ENCODE data around the gene ADAMTSL5. TPM values are rescaled to one million over a fixed set of nuclear protein-coding genes. Genes with fewer than 3 reads are reported as not detected.
A peak's percentile ranks its signal among the peaks of the same experiment; 100 is the strongest.

Gene ADAMTSL5
- total RNA-seq, 4 donors from 2014 or later = 2.6 to 3.7 (median 2.7) TPM; not detected in 1

DNA sequence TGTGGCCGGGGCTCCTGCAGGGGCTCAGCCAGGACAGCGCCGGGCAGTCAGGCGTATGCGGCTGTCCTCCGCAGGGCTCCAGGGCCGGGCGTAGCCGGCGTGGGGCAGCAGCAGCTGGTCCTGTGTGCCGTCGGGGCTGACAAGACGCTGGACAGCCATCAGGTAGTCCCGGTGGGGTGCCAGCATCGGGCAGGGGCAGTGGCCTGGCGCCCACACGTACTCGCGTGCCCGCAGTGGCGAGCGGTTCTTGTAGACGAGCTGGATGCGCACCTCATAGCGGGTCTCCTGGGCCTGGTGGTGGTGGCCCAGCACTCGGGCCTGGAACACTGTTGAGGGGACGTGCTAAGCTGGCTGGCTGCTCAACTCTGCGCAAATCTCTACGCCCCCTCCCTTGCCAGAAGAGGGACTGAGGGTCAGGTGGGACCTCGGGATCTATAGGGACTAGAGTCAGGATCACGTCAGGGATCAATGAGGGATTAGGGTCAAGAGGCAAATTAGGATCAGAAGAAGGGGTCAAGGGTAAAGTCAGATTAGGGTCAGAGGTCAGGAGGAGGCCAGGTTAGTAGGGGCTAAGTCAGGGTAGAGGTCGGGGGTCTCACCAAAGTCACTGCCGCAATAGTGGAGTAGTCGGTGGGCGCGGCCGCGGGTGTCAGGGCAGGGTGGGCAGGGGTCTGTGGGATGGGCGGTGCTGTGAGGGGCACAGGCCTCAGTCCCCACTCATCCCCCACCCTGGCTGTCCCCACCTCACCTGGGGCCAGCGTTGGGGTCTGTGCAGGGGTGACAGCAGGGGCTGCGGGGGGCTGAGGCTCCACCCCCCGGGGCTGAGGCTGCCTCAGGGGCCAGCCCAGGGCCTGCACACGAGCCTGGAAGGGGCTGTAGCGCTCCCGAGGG, 6.6 kb downstream of the ADAMTSL5 start:
- H3K36me3 ChIP-seq = no peaks in the 10 kb centered on the region
- TF ChIP-seq EP300 (IDR thresholded peaks at IDR 0.05; ENCODE audit: low read depth) = no peak
- no peak for TF ChIP-seq POLR2A (IDR thresholded peaks at IDR 0.05)
- intact Hi-C loops (cut with DNase I; ENCODE audit: low total_unique reads) = no loop called here
- no peak overlapping the region for H3K27ac ChIP-seq
- H3K4me3 ChIP-seq = no peak overlapping the region
- no peaks in the 10 kb centered on the region for H3K9me3 ChIP-seq
- no peak for DNase-seq
- peaks cover 55% of the 10 kb centered on the region for H3K27me3 ChIP-seq
- in situ Hi-C loops (cut with MboI; ENCODE audit: low pct_ligation_motif_present in 1 of 4, low pct_unique_long_range_greater_than_20kb in 1 of 4, low sequenced_read_pairs in 3 of 4) = no loop called here
- 80 to 86% methylated on average over 1 to 45 of the region's 45 CpGs for WGBS, 2 donors (ENCODE audit: low coverage in 1 of 2)
- peaks cover 0 to 17% (median 9%) of the 10 kb centered on the region in 4 donors for H3K4me1 ChIP-seq

DNA sequence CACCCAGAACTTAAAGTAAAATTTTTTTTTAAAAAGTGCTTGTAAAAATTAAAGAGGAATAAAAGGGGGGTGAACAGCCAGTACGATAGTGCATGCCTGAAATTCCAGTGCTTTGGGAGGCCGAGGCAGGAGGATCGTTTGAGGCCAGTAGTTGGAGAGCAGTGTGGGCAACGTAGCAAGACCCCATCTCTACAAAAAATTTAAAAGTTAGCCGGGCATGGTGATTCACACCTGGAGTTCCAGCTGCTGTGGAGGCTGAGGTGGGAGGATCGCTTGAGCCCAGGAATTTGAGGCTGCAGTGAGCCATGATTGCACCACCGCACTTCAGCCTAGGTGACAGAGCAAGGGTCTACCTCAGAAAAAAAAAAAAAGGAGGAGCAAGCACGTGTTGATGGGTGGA, 7.8 kb downstream of the ADAMTSL5 start:
- Histone ChIP-seq H3K4me3 (no peak overlapping the region), H3K27ac (no peak overlapping the region), H3K36me3 (no peaks in the 10 kb centered on the region), H3K27me3 (peaks cover 49% of the 10 kb centered on the region), H3K4me1 (peaks cover 0 to 17% (median 9%) of the 10 kb centered on the region in 4 donors), H3K9me3 (no peaks in the 10 kb centered on the region)
- intact Hi-C loops (cut with DNase I; ENCODE audit: low total_unique reads) (no loop called here), in situ Hi-C loops (cut with MboI; ENCODE audit: low pct_ligation_motif_present in 1 of 4, low pct_unique_long_range_greater_than_20kb in 1 of 4, low sequenced_read_pairs in 3 of 4) (no loop called here)
- DNase-seq = no peak
- 62 to 64% methylated on average over 7 to 8 of the region's 8 CpGs for WGBS, 2 donors (ENCODE audit: low coverage in 1 of 2)
- TF ChIP-seq EP300 (IDR thresholded peaks at IDR 0.05; ENCODE audit: low read depth) (no peak), POLR2AphosphoS5 (IDR thresholded peaks at IDR 0.05) (no peak), POLR2A (IDR thresholded peaks at IDR 0.05) (no peak)
- TF ChIP-seq, protein P1, sequence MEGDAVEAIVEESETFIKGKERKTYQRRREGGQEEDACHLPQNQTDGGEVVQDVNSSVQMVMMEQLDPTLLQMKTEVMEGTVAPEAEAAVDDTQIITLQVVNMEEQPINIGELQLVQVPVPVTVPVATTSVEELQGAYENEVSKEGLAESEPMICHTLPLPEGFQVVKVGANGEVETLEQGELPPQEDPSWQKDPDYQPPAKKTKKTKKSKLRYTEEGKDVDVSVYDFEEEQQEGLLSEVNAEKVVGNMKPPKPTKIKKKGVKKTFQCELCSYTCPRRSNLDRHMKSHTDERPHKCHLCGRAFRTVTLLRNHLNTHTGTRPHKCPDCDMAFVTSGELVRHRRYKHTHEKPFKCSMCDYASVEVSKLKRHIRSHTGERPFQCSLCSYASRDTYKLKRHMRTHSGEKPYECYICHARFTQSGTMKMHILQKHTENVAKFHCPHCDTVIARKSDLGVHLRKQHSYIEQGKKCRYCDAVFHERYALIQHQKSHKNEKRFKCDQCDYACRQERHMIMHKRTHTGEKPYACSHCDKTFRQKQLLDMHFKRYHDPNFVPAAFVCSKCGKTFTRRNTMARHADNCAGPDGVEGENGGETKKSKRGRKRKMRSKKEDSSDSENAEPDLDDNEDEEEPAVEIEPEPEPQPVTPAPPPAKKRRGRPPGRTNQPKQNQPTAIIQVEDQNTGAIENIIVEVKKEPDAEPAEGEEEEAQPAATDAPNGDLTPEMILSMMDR (IDR thresholded peaks at IDR 0.05) = no peak

DNA sequence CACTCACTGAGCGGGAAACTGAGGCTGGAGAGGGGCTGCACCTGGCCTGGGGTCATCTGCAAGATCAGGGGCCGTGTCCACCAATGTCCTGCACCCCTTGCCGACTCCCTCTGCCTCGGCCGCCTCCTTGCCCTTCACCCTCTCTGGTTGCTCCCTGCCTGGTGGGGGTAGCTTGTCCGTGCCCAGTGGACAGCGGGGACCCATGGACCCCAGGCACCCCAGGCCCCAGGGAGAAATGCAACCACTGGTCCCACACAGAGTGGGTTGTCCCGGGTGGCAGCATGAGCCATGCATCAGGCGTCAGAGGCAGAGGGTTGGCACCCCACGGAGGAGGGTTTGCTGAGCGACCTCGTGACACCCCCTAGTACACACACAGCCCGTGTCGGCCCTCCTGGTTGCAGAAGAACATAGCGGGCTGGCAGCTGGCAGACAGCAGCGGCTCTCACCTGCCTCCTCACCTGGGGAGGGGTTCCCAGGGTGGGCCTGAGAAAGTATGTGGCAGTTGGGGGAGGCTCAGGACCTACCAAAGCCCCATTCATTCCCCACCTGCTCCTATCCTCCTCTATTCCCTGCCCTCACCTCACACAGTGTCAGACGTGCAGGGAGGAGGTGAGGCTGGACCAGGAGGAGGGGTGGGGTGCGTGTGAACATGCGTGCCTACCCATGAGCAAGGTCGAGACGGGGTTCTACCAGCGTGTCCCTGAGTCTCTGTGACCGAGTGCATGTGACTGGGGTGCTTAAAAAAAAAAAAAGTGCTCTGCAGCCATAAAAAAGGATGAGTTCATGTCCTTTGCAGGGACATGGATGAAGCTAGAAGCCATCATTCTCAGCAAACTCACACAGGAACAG, 8.7 kb downstream of the ADAMTSL5 start:
- in situ Hi-C loops (cut with MboI; ENCODE audit: low pct_ligation_motif_present in 1 of 4, low pct_unique_long_range_greater_than_20kb in 1 of 4, low sequenced_read_pairs in 3 of 4) = no loop called here
- 17 to 45% methylated on average over 2 to 18 of the region's 23 CpGs for WGBS, 2 donors (ENCODE audit: low coverage in 1 of 2)
- H3K36me3 ChIP-seq = no peaks in the 10 kb centered on the region
- peaks cover 48% of the 10 kb centered on the region for H3K27me3 ChIP-seq
- TF ChIP-seq, protein P1 (IDR thresholded peaks at IDR 0.05) = no peak
- TF ChIP-seq POLR2A (IDR thresholded peaks at IDR 0.05) = no peak
- no peak for TF ChIP-seq EP300 (IDR thresholded peaks at IDR 0.05; ENCODE audit: low read depth)
- TF ChIP-seq POLR2AphosphoS5 (IDR thresholded peaks at IDR 0.05) = no peak
- H3K4me1 ChIP-seq = peaks cover 0 to 17% (median 9%) of the 10 kb centered on the region in 4 donors
- no peak for DNase-seq
- intact Hi-C loops (cut with DNase I; ENCODE audit: low total_unique reads) = no loop called here
- no peak overlapping the region for H3K27ac ChIP-seq
- H3K9me3 ChIP-seq = no peaks in the 10 kb centered on the region
- H3K4me3 ChIP-seq = no peak overlapping the region

DNA sequence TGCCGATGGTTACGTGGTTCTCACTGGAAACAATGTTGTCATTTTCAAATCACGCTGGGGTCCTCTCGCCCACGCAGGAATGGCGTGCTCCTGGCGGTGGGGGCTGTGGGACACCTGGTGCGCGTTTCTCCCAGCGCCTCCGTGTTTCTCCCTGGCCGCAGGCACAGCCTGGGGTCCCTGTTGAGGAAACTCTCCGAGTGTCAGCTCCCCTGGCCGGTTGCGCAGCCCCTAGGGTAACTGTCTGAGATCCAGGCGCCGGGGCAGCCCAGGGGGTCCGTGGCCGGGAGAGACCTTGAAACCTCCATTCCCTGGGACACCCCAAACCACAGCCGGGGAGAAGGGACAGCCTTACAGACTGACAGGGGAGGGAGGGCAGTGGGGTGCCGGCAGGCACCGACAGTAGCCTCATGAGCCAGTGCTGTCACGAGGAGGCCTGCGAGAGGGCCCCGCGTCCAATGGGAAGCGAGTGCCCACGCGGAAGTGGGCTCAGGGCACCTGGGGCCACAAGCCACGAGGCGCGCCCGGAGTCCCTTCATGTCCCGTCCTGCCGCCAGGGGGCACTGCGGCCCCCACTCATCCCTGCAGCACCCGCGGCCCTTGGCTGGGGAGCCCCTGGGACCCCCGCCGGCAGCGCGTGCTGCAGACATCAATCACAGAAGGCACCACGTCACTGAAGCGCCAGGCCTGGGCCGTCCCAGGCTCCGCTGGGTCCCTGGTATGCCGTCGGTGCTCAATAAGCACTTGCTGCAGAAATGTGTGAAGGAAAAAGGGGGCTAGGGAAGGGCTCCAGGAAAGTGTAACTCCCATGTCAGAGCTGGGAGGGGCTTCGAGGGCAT, 9.5 kb downstream of the ADAMTSL5 start:
- H3K27me3 ChIP-seq = peaks cover 48% of the 10 kb centered on the region
- 8% methylated on average over 40 of the region's 49 CpGs; no CpG with 5 or more reads in 1 of the 2 donors for WGBS, 2 donors (ENCODE audit: low coverage in 1 of 2)
- H3K4me3 ChIP-seq = no peak overlapping the region
- DNase-seq = peak; percentile 60
- no peaks in the 10 kb centered on the region for H3K9me3 ChIP-seq
- H3K36me3 ChIP-seq = no peaks in the 10 kb centered on the region
- peaks cover 0 to 15% (median 9%) of the 10 kb centered on the region in 4 donors for H3K4me1 ChIP-seq
- no peak for TF ChIP-seq EP300 (IDR thresholded peaks at IDR 0.05; ENCODE audit: low read depth)
- TF ChIP-seq, protein P1 (IDR thresholded peaks at IDR 0.05) = peak; percentile 51 to 81 (median 76)
- in situ Hi-C loops (cut with MboI; ENCODE audit: low pct_ligation_motif_present in 1 of 4, low pct_unique_long_range_greater_than_20kb in 1 of 4, low sequenced_read_pairs in 3 of 4) (no loop called here), intact Hi-C loops (cut with DNase I; ENCODE audit: low total_unique reads) (no loop called here)
- no peak overlapping the region for H3K27ac ChIP-seq

Measured in transverse colon (tissue), 4 donors.